Neural cell (in vitro differentiated cells): ENCODE measurements around the gene AKAP9.

Experiments
- EP300 ChIP-seq: fragments of 450-650 bp; conservative IDR thresholded peaks from 2 replicates; pipeline ENCODE4 v1.6.1; 2014; ENCODE audit warnings: antibody characterized with exemption, mild to moderate bottlenecking, moderate library complexity; ENCODE audit not compliant: poor library complexity, severe bottlenecking
- EZH2 ChIP-seq: fragments of 200-600, 300-800 bp; shearing (Covaris generic), sonication (generic); IDR thresholded peaks from 2 replicates; pipeline ENCODE4 v1.6.1; 2014; ENCODE audit warnings: antibody characterized with exemption, low read length, borderline replicate concordance, mild to moderate bottlenecking; ENCODE audit not compliant: insufficient read depth, poor library complexity, severe bottlenecking
- POLR2AphosphoS5 ChIP-seq: IDR thresholded peaks from 2 replicates; pipeline ENCODE4 v1.6.1; 2012
- RAD21 ChIP-seq: fragments of 450-650 bp; conservative IDR thresholded peaks from 2 replicates; pipeline ENCODE4 v1.6.1; 2014; ENCODE audit warnings: antibody characterized with exemption, mild to moderate bottlenecking, moderate library complexity
- SMC3 ChIP-seq: fragments of 450-650 bp; conservative IDR thresholded peaks from 2 replicates; pipeline ENCODE4 v1.6.1; 2014; ENCODE audit warnings: antibody characterized with exemption, mild to moderate bottlenecking, moderate library complexity; ENCODE audit not compliant: poor library complexity
- TAF1 ChIP-seq: IDR thresholded peaks from 2 replicates; pipeline ENCODE4 v1.6.1; 2012; ENCODE audit warnings: low read depth
- TF ChIP-seq, protein P1 (sequence below): fragments of 450-650 bp; IDR thresholded peaks from 2 replicates; pipeline ENCODE4 v1.5.1; 2014; ENCODE audit warnings: antibody characterized with exemption, mild to moderate bottlenecking, moderate library complexity; ENCODE audit not compliant: poor library complexity, severe bottlenecking

DNA sequence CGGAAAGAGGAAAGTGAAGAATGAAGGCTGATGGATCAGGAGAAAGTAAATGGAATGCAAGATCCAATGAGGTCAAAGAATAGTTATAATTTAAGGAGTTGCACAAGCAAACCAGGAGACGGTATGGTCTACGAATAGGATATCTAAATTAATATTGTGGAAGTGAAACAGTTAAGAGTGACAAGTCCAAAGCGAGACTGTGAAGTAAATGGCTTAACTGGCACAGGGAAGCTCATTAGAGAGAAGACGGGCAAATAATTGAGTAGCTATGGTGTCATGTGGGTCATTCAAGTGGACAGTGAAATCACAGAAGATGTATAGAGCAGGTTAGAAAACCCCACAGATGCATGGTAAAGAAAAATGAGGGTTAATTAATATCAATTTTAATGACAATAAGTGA lies 190.4 kb downstream of the AKAP9 start:
- TF ChIP-seq, protein P1, sequence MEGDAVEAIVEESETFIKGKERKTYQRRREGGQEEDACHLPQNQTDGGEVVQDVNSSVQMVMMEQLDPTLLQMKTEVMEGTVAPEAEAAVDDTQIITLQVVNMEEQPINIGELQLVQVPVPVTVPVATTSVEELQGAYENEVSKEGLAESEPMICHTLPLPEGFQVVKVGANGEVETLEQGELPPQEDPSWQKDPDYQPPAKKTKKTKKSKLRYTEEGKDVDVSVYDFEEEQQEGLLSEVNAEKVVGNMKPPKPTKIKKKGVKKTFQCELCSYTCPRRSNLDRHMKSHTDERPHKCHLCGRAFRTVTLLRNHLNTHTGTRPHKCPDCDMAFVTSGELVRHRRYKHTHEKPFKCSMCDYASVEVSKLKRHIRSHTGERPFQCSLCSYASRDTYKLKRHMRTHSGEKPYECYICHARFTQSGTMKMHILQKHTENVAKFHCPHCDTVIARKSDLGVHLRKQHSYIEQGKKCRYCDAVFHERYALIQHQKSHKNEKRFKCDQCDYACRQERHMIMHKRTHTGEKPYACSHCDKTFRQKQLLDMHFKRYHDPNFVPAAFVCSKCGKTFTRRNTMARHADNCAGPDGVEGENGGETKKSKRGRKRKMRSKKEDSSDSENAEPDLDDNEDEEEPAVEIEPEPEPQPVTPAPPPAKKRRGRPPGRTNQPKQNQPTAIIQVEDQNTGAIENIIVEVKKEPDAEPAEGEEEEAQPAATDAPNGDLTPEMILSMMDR = no peak
- TF ChIP-seq POLR2AphosphoS5 = no peak
- TF ChIP-seq TAF1 = no peak
- no peak for TF ChIP-seq SMC3
- no peak for TF ChIP-seq EZH2
- TF ChIP-seq RAD21 = no peak
- TF ChIP-seq EP300 = no peak
